Gastrocnemius medialis (tissue), 4 donors: ENCODE measurements around the gene CARM1.

ENCODE experiments used
- CTCF ChIP-seq, 5 experiments: fragments of 450-650 bp in 3 of 5; fragments of 200-600 bp in 2 of 5; sonication (generic) in 2 of 5; IDR thresholded peaks in 4 of 5; conservative IDR thresholded peaks in 1 of 5; 1 replicate in 4 of 5; 2 replicates in 1 of 5; pipeline ENCODE4 v1.5.1; 2016 to 2019; ENCODE audit warnings: antibody characterized with exemption in 5 of 5, mild to moderate bottlenecking in 3 of 5, moderate library complexity in 3 of 5
- POLR2A ChIP-seq, 2 donors: fragments of 450-650 bp; IDR thresholded peaks; one replicate each; pipeline ENCODE4 v1.6.1; 2017; ENCODE audit warnings: antibody characterized with exemption in 2 of 2, mild to moderate bottlenecking in 2 of 2, moderate library complexity in 2 of 2

DNA sequence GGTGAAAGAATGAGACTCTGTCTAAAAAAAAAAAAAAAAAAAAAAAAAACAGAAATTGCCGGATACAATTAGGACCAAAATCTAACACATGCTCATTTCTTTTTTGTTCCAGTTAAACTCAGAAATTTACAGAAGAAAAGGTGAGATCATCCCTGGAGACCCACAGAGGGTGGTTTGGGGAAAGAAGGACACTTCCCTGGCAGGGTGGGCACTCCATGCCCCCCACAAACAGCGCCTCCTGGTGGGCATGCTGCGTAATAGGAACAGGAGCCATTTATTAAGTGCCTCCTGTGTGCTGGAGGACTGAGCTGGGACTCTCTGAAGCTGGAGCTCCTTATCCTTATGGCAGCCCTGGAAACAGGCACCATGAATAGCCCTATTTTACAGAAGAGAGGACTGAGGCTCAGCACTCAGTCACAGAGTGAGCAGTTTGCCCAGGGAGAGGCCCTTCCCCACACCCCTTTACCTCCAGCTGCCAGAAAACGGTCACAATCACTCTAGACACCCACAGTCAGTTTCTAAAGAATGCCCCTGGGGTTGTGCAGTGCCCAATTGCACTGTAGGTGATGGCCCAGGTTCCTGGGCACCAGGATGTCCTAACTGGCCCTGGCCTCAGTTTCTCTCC is 13.0 kb upstream of the CARM1 start:
- TF ChIP-seq POLR2A (IDR thresholded peaks at IDR 0.05): no peak
- TF ChIP-seq CTCF (IDR thresholded peaks at IDR 0.05 in 4 of 5, conservative IDR thresholded peaks at IDR 0.05 in 1 of 5): peak; percentile 30 to 50 (median 38)
